K562 (cell line): ENCODE results near the gene CCL4L2. TPM values are rescaled to one million over a fixed set of nuclear protein-coding genes. Genes with fewer than 3 reads are reported as not detected.
A peak's percentile ranks its signal among the peaks of the same experiment; 100 is the strongest.

Source experiments
- ATAC-seq: fragments of 200-7000 bp; cut with Tn5 transposase; 3 replicates; pipeline ENCODE4 v1.9.1; 2020; ENCODE audit warnings: moderate library complexity
- BruUV-seq: library from RNA; stranded (reverse); fragments of 400-500 nt; replicated peaks from 2 replicates; lab custom pipeline; 2021; lab: Mats Ljungman, UMichigan
- CTCF ChIA-PET: fragments of 300-600 bp; formaldehyde crosslinking; extraction: SDS; loops from one replicate; lab custom pipeline; 2021; ENCODE audit warnings: low intra/inter-chr PET ratio; lab: Yijun Ruan, JAX
- POLR2A ChIA-PET: fragments of 300-600, 350-650 bp; sonication (Branson Sonifier 250); formaldehyde crosslinking; extraction: SDS; loops from one replicate; lab custom pipeline; 2021; ENCODE audit warnings: antibody characterized with exemption, inconsistent platforms; lab: Yijun Ruan, JAX
- DNase-seq, 4 experiments: peaks; one replicate each; pipeline versions ENCODE4 v3.0.0 to v3.0.0-alpha.2; 2011 to 2018; ENCODE audit warnings: low spot score in 3 of 4, mixed read lengths in 3 of 4; ENCODE audit errors: extremely low read depth in 1 of 4
- FAIRE-seq: peaks from 2 replicates; lab custom pipeline; 2011; peaks lifted over from hg19 to GRCh38; lab: Jason Lieb, UNC
- H2AFZ ChIP-seq: 2 replicates; pipeline ENCODE4 v1.6.0; 2011; ENCODE audit warnings: low read depth, low read length, control low read depth, inconsistent platforms
- H3K27ac ChIP-seq: fragments of 200-600 bp; 3 replicates; pipeline ENCODE4 v1.8.0; 2011; ENCODE audit warnings: low read depth, mild to moderate bottlenecking, control low read depth, inconsistent platforms, low read length, moderate library complexity, mixed read lengths; ENCODE audit errors: extremely low read depth
- H3K27me3 ChIP-seq, 2 experiments: fragments of 300-600 bp in 1 of 2; 2 replicates in 1 of 2; 3 replicates in 1 of 2; pipeline versions ENCODE4 v1.6.0 to v1.8.0; 2011; ENCODE audit warnings: inconsistent platforms in 2 of 2, low read length in 2 of 2, mild to moderate bottlenecking in 1 of 2, mixed read lengths in 1 of 2, moderate library complexity in 1 of 2; ENCODE audit not compliant: control insufficient read depth in 2 of 2, insufficient read depth in 2 of 2
- H3K36me3 ChIP-seq: fragments of 300-600 bp; 3 replicates; pipeline ENCODE4 v1.8.0; 2011; ENCODE audit warnings: mild to moderate bottlenecking, low read length, inconsistent platforms; ENCODE audit not compliant: control insufficient read depth, insufficient read depth
- H3K4me1 ChIP-seq, 2 experiments: fragments of 200-600 bp in 1 of 2; replicated peaks in 1 of 2; 2 replicates in 1 of 2; 3 replicates in 1 of 2; pipeline versions ENCODE4 v1.5.1 to v1.8.0; 2011; ENCODE audit warnings: inconsistent platforms in 2 of 2, low read length in 2 of 2, mild to moderate bottlenecking in 1 of 2, mixed read lengths in 1 of 2, moderate library complexity in 1 of 2; ENCODE audit not compliant: control insufficient read depth in 2 of 2, insufficient read depth in 2 of 2
- H3K4me2 ChIP-seq: 2 replicates; pipeline ENCODE4 v1.6.1; 2011; ENCODE audit warnings: low read length, control low read depth, inconsistent platforms, mixed read lengths; ENCODE audit not compliant: insufficient read depth
- H3K4me3 ChIP-seq: fragments of 200-600 bp; sonication (generic), shearing (Covaris generic); 2 replicates; pipeline ENCODE4 v1.5.1; 2016; ENCODE audit warnings: control low read depth, inconsistent platforms
- H3K79me2 ChIP-seq: fragments of 200-600 bp; 3 replicates; pipeline ENCODE4 v1.8.0; 2011; ENCODE audit warnings: low read length, inconsistent platforms; ENCODE audit not compliant: control insufficient read depth, insufficient read depth
- H3K9ac ChIP-seq, 2 experiments: 2 replicates each; pipeline versions ENCODE4 v1.6.0 to v1.6.1; 2011; ENCODE audit warnings: low read depth in 2 of 2, low read length in 2 of 2, control low read depth in 1 of 2, inconsistent platforms in 1 of 2, mild to moderate bottlenecking in 1 of 2, mixed read lengths in 1 of 2; ENCODE audit not compliant: insufficient read depth in 1 of 2
- H3K9me1 ChIP-seq: one replicate; pipeline ENCODE4 v1.6.0; 2011; ENCODE audit warnings: inconsistent platforms, mild to moderate bottlenecking, low read length, moderate library complexity; ENCODE audit not compliant: control insufficient read depth, insufficient read depth
- H3K9me3 ChIP-seq: replicated peaks from 2 replicates; pipeline ENCODE4 v1.5.1; 2011; ENCODE audit warnings: low read depth, low read length, inconsistent platforms; ENCODE audit not compliant: control insufficient read depth, insufficient read depth
- H4K20me1 ChIP-seq: replicated peaks from 2 replicates; pipeline ENCODE4 v1.6.1; 2011; ENCODE audit warnings: low read length, inconsistent platforms, mixed read lengths; ENCODE audit not compliant: control insufficient read depth, insufficient read depth
- C11orf30 ChIP-seq: fragments of 450-650 bp; IDR thresholded peaks from 2 replicates; pipeline ENCODE4 v1.6.1; 2016; ENCODE audit warnings: low read depth, mild to moderate bottlenecking
- HDGF ChIP-seq: fragments of 450-650 bp; IDR thresholded peaks from 2 replicates; pipeline ENCODE4 v1.6.1; 2016
- HNRNPK ChIP-seq: fragments of 200-400 bp; formaldehyde crosslinking; IDR thresholded peaks from one replicate; pipeline ENCODE4 v1.6.1; 2018; ENCODE audit warnings: mild to moderate bottlenecking, low read depth, low read length; ENCODE audit not compliant: poor library complexity, severe bottlenecking
- JUND ChIP-seq, 2 experiments: IDR thresholded peaks; 2 replicates in 1 of 2; 3 replicates in 1 of 2; pipeline ENCODE4 v1.6.1; 2011; ENCODE audit warnings: borderline replicate concordance in 2 of 2, low read depth in 2 of 2, low read length in 2 of 2, improper control_type of control experiment in 1 of 2, missing biosample characterization in 1 of 2, missing genetic modification characterization in 1 of 2, missing genetic modification reagents in 1 of 2
- MAFF ChIP-seq: IDR thresholded peaks from 2 replicates; pipeline ENCODE4 v1.6.1; 2012; ENCODE audit warnings: low read length, improper control_type of control experiment
- MAFG ChIP-seq: fragments of 450-650 bp; conservative IDR thresholded peaks from 2 replicates; pipeline ENCODE4 v1.6.1; 2016; ENCODE audit warnings: missing genetic modification characterization, missing compliant biosample characterization
- MAFK ChIP-seq: IDR thresholded peaks from 2 replicates; pipeline ENCODE4 v1.6.1; 2011; ENCODE audit warnings: low read length, improper control_type of control experiment
- NFE2 ChIP-seq: IDR thresholded peaks from 2 replicates; pipeline ENCODE4 v1.6.1; 2014; ENCODE audit warnings: antibody characterized with exemption, low read depth
- RCOR1 ChIP-seq, 2 experiments: IDR thresholded peaks; 2 replicates each; pipeline ENCODE4 v1.6.1; 2012; ENCODE audit warnings: low read depth in 2 of 2, low read length in 2 of 2, borderline replicate concordance in 1 of 2, improper control_type of control experiment in 1 of 2
- RNF2 ChIP-seq: sonication (generic); IDR thresholded peaks from 2 replicates; pipeline ENCODE4 v1.6.1; 2016
- ZNF12 ChIP-seq: sonication (generic); formaldehyde crosslinking; IDR thresholded peaks from 2 replicates; pipeline ENCODE4 v1.4.0; 2020; ENCODE audit warnings: mild to moderate bottlenecking, missing genetic modification reagents
- ZNF184 ChIP-seq: sonication (generic); formaldehyde crosslinking; IDR thresholded peaks from 2 replicates; pipeline ENCODE4 v1.5.0; 2020; ENCODE audit warnings: missing genetic modification reagents
- ZNF224 ChIP-seq: sonication (generic); formaldehyde crosslinking; IDR thresholded peaks from 2 replicates; pipeline ENCODE4 v1.8.0; 2022; ENCODE audit warnings: mild to moderate bottlenecking, missing genetic modification reagents
- ZNF239 ChIP-seq: fragments of 250-450 bp; sonication (Bioruptor Pico); IDR thresholded peaks from 2 replicates; pipeline ENCODE4 v1.4.0; 2020; ENCODE audit warnings: mild to moderate bottlenecking
- ZNF316 ChIP-seq: fragments of 450-650 bp; IDR thresholded peaks from 2 replicates; pipeline ENCODE4 v1.6.1; 2016
- WGBS: fragments of 100-300 bp; shearing (Covaris generic); methylation state at CpG from one replicate; pipeline ENCODE4 v1.1.6; 2016; ENCODE audit warnings: low coverage, mixed read lengths; ENCODE audit not compliant: insufficient coverage; ENCODE audit errors: missing lambda C conversion rate; 5-methylcytosine and 5-hydroxymethylcytosine counted together
- in situ Hi-C: fragments of 300-500 bp; cut with MboI; formaldehyde crosslinking; loops from 4 replicates; pipeline ENCODE4 v1.15.0; 2018; ENCODE audit warnings: inconsistent platforms, mixed read lengths
- intact Hi-C: fragments of 100-400 bp; cut with micrococcal nuclease; formaldehyde crosslinking; loops from 2 replicates; pipeline ENCODE4 v1.14.2; 2022
- polyA plus RNA-seq, 8 experiments: library from polyadenylated mRNA; depleted of rRNA in 4 of 8; stranded (reverse) in 5 of 8; unstranded in 3 of 8; fragments of >200 nt; fragmentation: Nextera tagmentation in 2 of 8; fragmentation: Illumina TruSeq in 1 of 8; extraction: Ambion mirVana in 2 of 8; extraction: Trizol in 1 of 8; gene quantifications; 2 replicates each; pipeline versions ENCODE4 v1.2.1 to v1.2.3, GENCODE V29; 2011 to 2014; ENCODE audit warnings: inconsistent platforms in 1 of 8, missing spikeins in 1 of 8
- total RNA-seq, 7 experiments: library from RNA; depleted of rRNA in 6 of 7; stranded (reverse); fragments of >200 nt in 6 of 7; fragmentation: Illumina TruSeq in 2 of 7; extraction: Trizol in 2 of 7; gene quantifications; 2 replicates each; pipeline versions ENCODE4 v1.2.1 to v1.2.3, GENCODE V29; 2011 to 2021; ENCODE audit warnings: low replicate concordance in 1 of 7
- TF ChIP-seq, protein P1 (sequence below): fragments of 250-450 bp; sonication (Bioruptor Pico); IDR thresholded peaks from 2 replicates; pipeline ENCODE4 v1.4.0; 2020

Gene CCL4L2
- total and polyA plus RNA-seq, 9 of the 15 experiments (the other 6 are each of a cell fraction or from before 2014, with no cell fraction given): 0.11 to 0.51 (median 0.38) TPM; not detected in 6

DNA sequence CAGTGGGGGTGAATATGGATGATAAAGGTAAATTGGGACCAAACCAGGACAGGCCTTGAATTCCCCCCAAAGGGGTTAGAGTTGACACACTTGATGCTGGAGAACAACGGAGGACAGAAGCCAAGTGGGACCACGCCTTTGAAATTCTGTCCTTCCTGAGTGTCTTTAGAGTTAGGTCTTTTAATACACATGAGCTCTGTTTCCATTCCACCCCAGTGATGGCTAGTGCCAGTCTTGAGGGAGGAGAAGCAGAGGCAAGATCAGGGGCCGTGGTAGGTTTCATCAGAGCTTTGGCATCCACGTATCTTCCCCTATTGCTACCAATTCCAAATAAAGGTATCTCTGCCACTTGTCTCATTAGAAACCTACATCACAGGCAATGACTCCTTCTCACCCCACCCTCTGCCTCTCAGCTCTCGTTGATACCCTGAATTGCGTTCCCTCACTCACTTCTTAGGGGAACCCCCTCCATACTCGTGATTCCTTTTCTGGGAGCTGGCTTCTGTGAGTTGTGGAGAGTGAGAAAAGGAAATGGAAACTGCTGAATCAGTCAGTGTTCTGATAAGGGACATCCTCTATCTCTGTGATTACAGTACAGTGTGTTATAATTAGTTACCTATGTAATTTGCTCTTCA lies 11.9 kb upstream of the CCL4L2 start:
- Histone ChIP-seq H3K27ac (no peak overlapping the region), H4K20me1 (no peaks in the 10 kb centered on the region), H3K36me3 (no peaks in the 10 kb centered on the region), H3K4me1 (no peaks in the 10 kb centered on the region; a peak in 2 of 5 replicates), H2AFZ (no peak overlapping the region), H3K79me2 (no peaks in the 10 kb centered on the region), H3K9me3 (no peaks in the 10 kb centered on the region), H3K27me3 (peaks cover 10 to 27% of the 10 kb centered on the region in 2 experiments; a peak in 4 of 5 replicates), H3K9me1 (no peaks in the 10 kb centered on the region), H3K4me3 (no peak overlapping the region), H3K9ac (no peak overlapping the region), H3K4me2 (no peak overlapping the region)
- FAIRE-seq (no peak), ATAC-seq (no peak), DNase-seq (no peak)
- in situ Hi-C loops (loop anchor here (10.0 kb wide), 1 partner anchor 276 kb away; no protein-coding TSS in a partner anchor), intact Hi-C loops (no loop called here)
- POLR2A ChIA-PET: no interaction called here
- BruUV-seq: no TSS peak
- under 1% methylated on average over 7 of the region's 7 CpGs for WGBS
- peak; percentile 69 for TF ChIP-seq ZNF316
- 0 out of 2 replicates have a peak, but pooled peaks have one; percentile 12 for TF ChIP-seq JUND (IDR thresholded peaks at IDR 0.05; ENCODE audit: borderline replicate concordance, low read depth, low read length)
- TF ChIP-seq JUND (tag; IDR thresholded peaks at IDR 0.05; ENCODE audit: borderline replicate concordance, low read depth, low read length): no peak
- TF ChIP-seq ZNF12 (CRISPR knock-in tag): no peak
- TF ChIP-seq NFE2: peak; percentile 76
- TF ChIP-seq MAFG (tag): peak; percentile 56
- TF ChIP-seq ZNF239 (CRISPR knock-in tag): no peak
- TF ChIP-seq ZNF184 (CRISPR knock-in tag): no peak
- peak; percentile 65; the same call in 1 of the 2 replicates for TF ChIP-seq C11orf30
- TF ChIP-seq RNF2: no peak; the same call in 1 of the 2 replicates
- TF ChIP-seq ZNF224: no peak
- TF ChIP-seq MAFF: 0 out of 2 replicates have a peak, but pooled peaks have one; percentile 21
- TF ChIP-seq, protein P1, sequence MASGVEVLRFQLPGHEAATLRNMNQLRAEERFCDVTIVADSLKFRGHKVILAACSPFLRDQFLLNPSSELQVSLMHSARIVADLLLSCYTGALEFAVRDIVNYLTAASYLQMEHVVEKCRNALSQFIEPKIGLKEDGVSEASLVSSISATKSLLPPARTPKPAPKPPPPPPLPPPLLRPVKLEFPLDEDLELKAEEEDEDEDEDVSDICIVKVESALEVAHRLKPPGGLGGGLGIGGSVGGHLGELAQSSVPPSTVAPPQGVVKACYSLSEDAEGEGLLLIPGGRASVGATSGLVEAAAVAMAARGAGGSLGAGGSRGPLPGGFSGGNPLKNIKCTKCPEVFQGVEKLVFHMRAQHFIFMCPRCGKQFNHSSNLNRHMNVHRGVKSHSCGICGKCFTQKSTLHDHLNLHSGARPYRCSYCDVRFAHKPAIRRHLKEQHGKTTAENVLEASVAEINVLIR (CRISPR knock-in tag): no peak
- no peak for TF ChIP-seq HNRNPK
- TF ChIP-seq HDGF: no peak
- TF ChIP-seq MAFK: peak; percentile 54
- 0 out of 4 replicates have a peak, but pooled peaks of 1 of the 2 experiments have one; percentile 14 for TF ChIP-seq RCOR1 (IDR thresholded peaks at IDR 0.05; ENCODE audit: borderline replicate concordance in 1 of 2, low read depth in 2 of 2, low read length in 2 of 2)
- CTCF ChIA-PET: no interaction called here
